Endodermal cell (in vitro differentiated cells): ENCODE results near the gene CBLN2. TPM values are rescaled to one million over a fixed set of nuclear protein-coding genes. Genes with fewer than 3 reads are reported as not detected.

Experiments used
- DNase-seq: peaks from one replicate; pipeline ENCODE4 v3.0.0-alpha.2; 2017
- H3K27ac ChIP-seq: 2 replicates; pipeline ENCODE4 v1.5.1; 2013; ENCODE audit warnings: mild to moderate bottlenecking, low read depth, low read length, moderate library complexity
- H3K27me3 ChIP-seq: 2 replicates; pipeline ENCODE4 v1.6.1; 2013; ENCODE audit warnings: mild to moderate bottlenecking, low read length, moderate library complexity; ENCODE audit not compliant: insufficient read depth, control insufficient read depth, poor library complexity, severe bottlenecking
- H3K36me3 ChIP-seq: 2 replicates; pipeline ENCODE4 v1.7.0; 2013; ENCODE audit warnings: mild to moderate bottlenecking, low read length, moderate library complexity; ENCODE audit not compliant: control insufficient read depth, insufficient read depth
- H3K4me1 ChIP-seq: one replicate; pipeline ENCODE4 v1.7.0; 2013; ENCODE audit warnings: low read length; ENCODE audit not compliant: control insufficient read depth, insufficient read depth
- H3K4me3 ChIP-seq: 2 replicates; pipeline ENCODE4 v1.5.1; 2013; ENCODE audit warnings: mild to moderate bottlenecking, low read length, moderate library complexity
- H3K9ac ChIP-seq: 2 replicates; pipeline ENCODE4 v1.6.1; 2013; ENCODE audit warnings: mild to moderate bottlenecking, low read length, moderate library complexity; ENCODE audit not compliant: poor library complexity, severe bottlenecking; ENCODE audit errors: extremely low read depth
- H3K9me3 ChIP-seq: 2 replicates; pipeline ENCODE4 v1.6.1; 2013; ENCODE audit warnings: mild to moderate bottlenecking, low read length, moderate library complexity; ENCODE audit not compliant: control insufficient read depth
- H3K27ac Mint-ChIP-seq: 2 replicates; pipeline ENCODE4 v1.8.0; 2020; ENCODE audit warnings: mixed read lengths
- H3K27me3 Mint-ChIP-seq: 2 replicates; pipeline ENCODE4 v1.8.0; 2021; ENCODE audit warnings: mild to moderate bottlenecking, mixed read lengths; ENCODE audit not compliant: insufficient read depth
- H3K36me3 Mint-ChIP-seq: 2 replicates; pipeline ENCODE4 v1.8.0; 2020; ENCODE audit warnings: low read depth, mixed read lengths
- H3K4me1 Mint-ChIP-seq: 2 replicates; pipeline ENCODE4 v1.8.0; 2020; ENCODE audit warnings: mixed read lengths
- H3K4me3 Mint-ChIP-seq: 2 replicates; pipeline ENCODE4 v1.8.0; 2020; ENCODE audit warnings: mild to moderate bottlenecking, moderate library complexity, mixed read lengths
- H3K9me3 Mint-ChIP-seq: 2 replicates; pipeline ENCODE4 v1.8.0; 2020; ENCODE audit warnings: mild to moderate bottlenecking, mixed read lengths
- CTCF ChIP-seq: fragments of 200-600 bp; sonication (generic); conservative IDR thresholded peaks from 2 replicates; pipeline ENCODE4 v1.5.0; 2021; ENCODE audit warnings: antibody characterized with exemption, mild to moderate bottlenecking
- WGBS, 2 experiments: methylation state at CpG; one replicate each; pipeline versions ENCODE4 v1.1.5 to v1.1.7; 2013; ENCODE audit warnings: missing lambda C conversion rate in 2 of 2, mixed read lengths in 1 of 2; ENCODE audit not compliant: insufficient coverage in 1 of 2, insufficient read length in 1 of 2; 5-methylcytosine and 5-hydroxymethylcytosine counted together
- long read RNA-seq, 4 experiments: library from polyadenylated mRNA in 2 of 4; library from RNA in 1 of 4; library from capped mRNA in 1 of 4; stranded (forward) in 3 of 4; unstranded in 1 of 4; transcript quantifications; one replicate each; pipeline ENCODE4 v2.0.0, GENCODE V29; 2020 to 2021; ENCODE audit warnings: inconsistent platforms in 1 of 4
- polyA plus RNA-seq, 2 experiments: library from polyadenylated mRNA; stranded (reverse); fragments of 50-300 nt; gene quantifications; one replicate each; pipeline ENCODE4 v1.2.3, GENCODE V29; 2013
- total RNA-seq, 2 donors: library from RNA; stranded (reverse); fragmentation: NEBNext Ultra II Directional in 1 of 2; extraction: Animal tissue kit (Norgen Biotek cat#: 25700) in 1 of 2; gene quantifications; 2 replicates in 1 of 2; 3 replicates in 1 of 2; pipeline ENCODE4 v1.2.1, GENCODE V29; 2021

CBLN2 gene
- total RNA-seq, result not detected
- 0.18 TPM for polyA plus RNA-seq (2013, experiment 1 of 2)
- not detected for polyA plus RNA-seq (2013, experiment 2 of 2)
- long read RNA-seq, experiment 1, result 0 reads
- long read RNA-seq, experiment 2, result 0 reads
- long read RNA-seq, experiment 3, result 0 reads
- long read RNA-seq, experiment 4, result 0 reads

GRCh38 chr18:72544092-72544886, at the start of gene CBLN2:
TSS of gene CBLN2 (minus strand) at chr18:72544342. CDS start at chr18:72542160, 2,182 bp downstream.
- peaks cover 91% of the 10 kb centered on the region for H3K27me3 Mint-ChIP-seq

GRCh38 chr18:72588360-72588759, 44.2 kb upstream of the CBLN2 start:
- Histone ChIP-seq H3K27me3 (peaks cover 37% of the 10 kb centered on the region), H3K4me1 (no peaks in the 10 kb centered on the region), H3K9ac (no peak overlapping the region), H3K27ac (no peak overlapping the region), H3K9me3 (peaks cover 35% of the 10 kb centered on the region), H3K4me3 (no peak overlapping the region), H3K36me3 (no peaks in the 10 kb centered on the region)
- DNase-seq, result no peak
- 40 to 85% methylated on average over 1 to 5 of the region's 5 CpGs for WGBS, 2 experiments
- Mint-ChIP-seq H3K27me3 (peaks cover 65% of the 10 kb centered on the region), H3K36me3 (no peaks in the 10 kb centered on the region), H3K4me1 (peaks cover 9% of the 10 kb centered on the region), H3K27ac (no peak overlapping the region), H3K4me3 (no peak overlapping the region), H3K9me3 (no peaks in the 10 kb centered on the region)
- no peak for TF ChIP-seq CTCF

More at GRCh38 chr18:72544092-72544886, at the start of gene CBLN2:
- WGBS, 2 experiments, result 52 to 72% methylated on average over 12 to 43 of the region's 44 CpGs
- H3K36me3 Mint-ChIP-seq, result no peaks in the 10 kb centered on the region
- H3K27ac Mint-ChIP-seq, result no peak within 1 kb of the TSS
- H3K9me3 Mint-ChIP-seq, result no peaks in the 10 kb centered on the region
- peaks cover 13% of the 10 kb centered on the region for H3K4me1 Mint-ChIP-seq
- H3K4me3 ChIP-seq, result peak within 1 kb of the TSS; percentile 49
- peak; percentile 96 for TF ChIP-seq CTCF
- no peak within 1 kb of the TSS for H3K27ac ChIP-seq
- H3K9me3 ChIP-seq, result peaks cover 27% of the 10 kb centered on the region
- H3K27me3 ChIP-seq, result peaks cover 91% of the 10 kb centered on the region
- no peaks in the 10 kb centered on the region for H3K36me3 ChIP-seq
- peak within 1 kb of the TSS; percentile 53 for H3K4me3 Mint-ChIP-seq
- peak; percentile 93 for DNase-seq
- H3K9ac ChIP-seq, result no peak within 1 kb of the TSS
- H3K4me1 ChIP-seq, result no peaks in the 10 kb centered on the region

- Mint-ChIP-seq H3K36me3 (no peaks in the 10 kb centered on the region), H3K4me3 (no peak overlapping the region), H3K27ac (no peak overlapping the region), H3K27me3 (peaks cover 59% of the 10 kb centered on the region), H3K9me3 (no peaks in the 10 kb centered on the region), H3K4me1 (peaks cover 9% of the 10 kb centered on the region)
- H3K27ac ChIP-seq, result no peak overlapping the region
- WGBS, 2 experiments, result 90% methylated on average over 3 of the region's 3 CpGs; no CpG with 5 or more reads in 1 of the 2 experiments
- H3K4me3 ChIP-seq, result no peak overlapping the region
- H3K9me3 ChIP-seq, result peaks cover 40% of the 10 kb centered on the region
- no peak for TF ChIP-seq CTCF
- DNase-seq, result no peak
- H3K9ac ChIP-seq, result no peak overlapping the region
- no peaks in the 10 kb centered on the region for H3K36me3 ChIP-seq
- peaks cover 13% of the 10 kb centered on the region for H3K27me3 ChIP-seq
- no peaks in the 10 kb centered on the region for H3K4me1 ChIP-seq
These were observed 40.6 kb upstream of the CBLN2 start for GRCh38 chr18:72584787-72585186.
